ENCODE measurements around the gene ZSCAN18.

Gene ZSCAN18

DNA sequence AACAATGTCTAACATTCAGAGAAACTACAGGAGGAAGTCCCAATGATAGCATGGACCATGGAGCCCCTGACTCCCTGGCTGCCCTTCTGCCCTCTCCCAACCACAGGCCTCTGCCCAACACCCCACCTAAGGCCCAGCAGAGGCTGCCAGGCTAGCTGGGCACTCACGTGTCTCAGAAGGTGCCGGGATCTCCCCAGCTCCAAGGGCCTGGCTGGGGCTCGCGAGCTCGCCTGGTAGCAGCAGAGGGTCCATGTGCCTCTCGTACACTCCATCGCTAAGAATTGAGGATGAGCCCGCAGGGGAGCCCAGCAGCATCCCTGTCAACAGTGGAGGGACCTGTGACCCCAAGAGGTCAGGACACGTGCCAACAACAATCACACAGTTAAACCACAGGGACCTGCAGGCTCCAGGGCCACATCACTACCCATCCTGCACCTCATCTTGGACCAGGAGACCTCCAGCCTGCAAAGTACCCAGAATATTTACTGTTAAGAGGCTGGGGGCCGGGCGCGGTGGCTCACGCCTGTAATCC lies 9.4 kb downstream of the ZSCAN18 start:
- no peak for DNase-seq

DNA sequence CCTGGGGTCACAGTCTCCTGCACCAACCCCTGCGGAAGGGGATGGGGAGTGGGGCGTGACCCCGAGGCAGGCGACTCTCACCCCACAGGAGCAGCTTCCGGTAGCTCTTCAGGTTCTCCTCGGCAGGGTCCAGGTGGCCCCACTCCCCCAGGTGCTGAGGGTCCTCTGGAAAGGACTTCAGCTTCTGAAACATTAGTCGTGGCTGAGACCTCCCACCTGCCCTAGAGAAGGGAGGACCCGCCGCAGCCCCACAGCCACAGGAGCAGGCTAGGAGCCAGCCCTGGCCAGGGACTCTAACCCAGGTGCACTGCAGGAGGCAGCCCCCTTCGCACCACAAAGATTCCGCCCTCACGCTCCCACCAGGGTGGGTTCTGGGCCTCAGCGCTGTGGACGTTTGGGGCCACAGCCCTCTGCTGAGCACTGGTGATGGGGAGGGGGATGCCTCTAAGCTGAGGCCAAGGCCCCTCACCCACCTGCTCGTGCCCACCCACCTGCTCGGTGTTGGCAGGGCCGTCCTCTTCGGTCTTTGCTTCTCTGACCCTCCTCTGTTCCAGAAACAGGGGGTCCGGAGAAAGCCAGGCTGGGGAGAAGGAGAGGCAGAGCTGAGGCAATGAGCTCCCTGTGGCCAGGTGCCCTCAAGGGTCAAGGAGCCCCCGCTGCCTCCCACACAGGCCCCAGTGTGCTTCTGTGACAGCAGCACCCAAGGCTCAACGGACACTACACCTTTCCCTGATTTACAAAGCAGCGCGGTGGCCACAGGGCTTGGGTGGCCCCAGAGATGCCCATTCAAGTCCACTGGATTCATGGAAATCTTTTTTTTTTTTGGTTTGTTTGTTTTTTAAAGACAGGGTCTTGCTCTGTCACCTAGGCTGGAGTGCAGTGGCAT lies 11.0 kb downstream of the ZSCAN18 start:
- no peak for DNase-seq

GRCh38 chr19:58085348-58085875 lies 12.6 kb downstream of the ZSCAN18 start:
- no peak for DNase-seq

GRCh38 chr19:58084596-58085347 lies 13.3 kb downstream of the ZSCAN18 start:
- DNase-seq = no peak

DNA sequence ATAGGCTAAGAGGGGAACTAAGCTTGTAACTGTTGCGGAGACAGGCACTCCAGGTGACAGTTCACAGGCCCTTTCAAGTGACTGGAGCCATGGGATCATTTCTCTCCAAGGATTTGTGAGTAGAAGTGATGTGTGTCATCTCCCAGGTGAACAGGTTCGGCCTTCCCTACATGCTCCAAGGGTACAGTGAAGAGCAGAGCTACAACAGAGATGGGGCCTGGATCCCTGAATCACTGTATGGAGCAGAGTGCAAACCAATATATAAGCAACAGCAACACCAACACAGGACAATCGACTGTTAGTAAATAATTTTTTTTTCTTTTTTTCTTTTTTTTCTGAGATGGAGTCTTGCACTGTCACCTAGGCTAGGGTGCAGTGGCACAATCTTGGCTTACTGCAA lies 15.0 kb downstream of the ZSCAN18 start:
- no peak for DNase-seq

DNA sequence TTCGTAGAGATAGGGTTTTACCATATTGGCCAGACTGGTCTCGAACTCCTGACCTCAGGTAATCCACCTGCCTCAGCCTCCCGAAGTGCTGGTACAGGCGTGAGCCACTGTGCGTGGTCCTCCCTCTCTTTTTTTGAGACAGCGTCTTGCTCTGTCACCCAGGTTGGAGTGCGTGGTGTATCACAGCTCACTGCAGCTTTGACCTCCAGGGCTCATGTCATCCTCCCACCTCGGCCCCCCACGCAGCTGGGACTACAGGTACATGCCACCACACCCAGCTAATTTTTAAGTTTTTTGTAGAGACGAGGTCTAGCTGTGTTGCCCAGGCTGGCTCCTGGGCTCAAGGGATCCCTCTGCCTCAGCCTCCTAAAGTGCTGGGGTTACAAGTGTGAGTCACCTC lies 18.2 kb downstream of the ZSCAN18 start:
- DNase-seq = no peak

DNA sequence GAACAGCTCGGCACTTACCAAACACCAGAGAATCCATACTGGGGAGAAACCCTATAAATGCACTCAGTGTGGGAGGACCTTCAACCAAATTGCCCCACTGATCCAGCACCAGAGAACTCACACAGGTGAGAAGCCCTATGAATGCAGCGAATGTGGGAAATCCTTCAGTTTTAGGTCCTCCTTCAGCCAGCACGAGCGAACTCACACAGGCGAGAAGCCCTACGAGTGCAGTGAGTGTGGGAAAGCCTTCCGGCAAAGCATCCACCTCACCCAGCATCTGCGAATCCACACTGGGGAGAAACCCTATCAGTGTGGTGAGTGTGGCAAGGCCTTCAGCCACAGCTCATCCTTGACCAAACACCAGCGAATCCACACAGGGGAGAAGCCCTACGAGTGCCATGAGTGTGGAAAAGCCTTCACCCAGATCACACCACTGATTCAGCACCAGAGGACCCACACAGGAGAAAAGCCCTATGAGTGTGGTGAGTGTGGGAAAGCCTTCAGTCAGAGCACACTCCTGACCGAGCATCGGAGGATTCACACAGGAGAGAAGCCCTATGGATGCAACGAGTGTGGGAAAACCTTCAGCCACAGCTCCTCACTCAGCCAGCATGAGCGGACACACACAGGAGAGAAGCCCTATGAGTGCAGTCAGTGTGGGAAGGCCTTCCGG lies 30.7 kb downstream of the ZSCAN18 start:
- DNase-seq = no peak

DNA sequence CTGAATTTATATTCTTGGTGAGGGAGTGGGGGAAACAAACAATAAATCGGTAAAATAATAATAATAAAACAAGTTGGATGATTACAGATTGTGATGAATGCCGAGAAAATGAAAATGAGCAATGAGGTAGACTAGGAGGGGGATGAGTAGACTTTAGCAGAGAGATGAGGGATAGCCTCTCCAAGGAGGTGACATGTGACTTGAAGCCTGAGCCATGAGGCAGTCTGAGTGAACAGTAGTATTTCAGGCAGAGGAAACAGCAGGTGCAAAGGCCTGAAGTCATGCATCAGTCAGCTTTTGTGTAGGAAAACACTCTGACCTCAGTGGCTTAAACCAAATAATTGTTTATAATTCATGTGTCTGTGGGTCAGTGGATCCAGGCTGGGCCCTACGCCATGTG lies 34.3 kb downstream of the ZSCAN18 start:
- DNase-seq = no peak

- no peak for DNase-seq
Observed at GRCh38 chr19:58060231-58060630, 37.8 kb downstream of the ZSCAN18 start.

DNA sequence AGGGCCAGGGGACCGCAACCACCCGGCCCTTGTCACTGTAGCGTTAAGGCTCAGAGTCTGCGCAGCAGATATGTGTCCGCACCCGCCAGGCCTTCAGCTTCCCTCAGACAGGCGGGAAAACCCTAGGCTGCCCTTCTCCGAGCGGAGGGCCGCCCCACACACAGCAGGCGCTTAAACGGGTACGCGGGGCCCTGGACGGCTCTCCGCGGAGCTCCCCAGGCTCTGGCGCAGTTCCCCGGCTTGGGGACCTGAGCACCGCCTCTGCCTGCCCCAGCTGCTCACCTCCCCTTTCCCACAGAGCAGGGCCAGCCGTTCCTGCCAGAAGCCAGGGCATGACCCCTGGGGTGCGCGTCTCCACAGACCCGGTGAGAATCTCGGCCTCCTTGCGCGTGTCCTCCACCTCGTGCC lies 38.4 kb downstream of the ZSCAN18 start:
- DNase-seq = peak; percentile 88

- DNase-seq = peak; percentile 82
Observed at GRCh38 chr19:58059003-58059670, 38.9 kb downstream of the ZSCAN18 start, which contains the start of gene ZNF135. ZNF135 (plus strand) TSS chr19:58059282; CDS start chr19:58060003, 721 bp downstream.

DNA sequence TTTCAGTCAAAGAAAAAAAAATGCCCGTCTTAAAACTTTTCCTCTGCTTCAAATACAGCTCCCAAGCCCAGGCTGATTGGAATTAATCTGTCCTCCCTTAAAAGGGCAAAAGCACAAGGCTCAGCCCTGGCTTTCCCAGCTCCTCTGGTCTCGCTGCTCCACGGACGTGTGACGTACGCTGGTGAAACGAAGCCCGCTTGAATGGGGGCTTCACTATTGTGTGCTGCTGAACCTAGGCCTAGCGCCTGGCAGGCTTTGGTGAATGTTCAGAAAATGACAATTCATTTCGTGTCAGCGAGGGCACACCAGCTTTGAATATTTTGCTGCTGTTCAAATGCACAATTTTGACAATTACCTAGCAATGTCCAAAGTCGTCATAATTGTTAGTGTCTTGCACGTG lies 39.6 kb downstream of the ZSCAN18 start:
- no peak for DNase-seq

GRCh38 chr19:58056861-58057260 lies 41.2 kb downstream of the ZSCAN18 start:
- no peak for DNase-seq

GRCh38 chr19:58056261-58056660 lies 41.8 kb downstream of the ZSCAN18 start:
- no peak for DNase-seq

DNA sequence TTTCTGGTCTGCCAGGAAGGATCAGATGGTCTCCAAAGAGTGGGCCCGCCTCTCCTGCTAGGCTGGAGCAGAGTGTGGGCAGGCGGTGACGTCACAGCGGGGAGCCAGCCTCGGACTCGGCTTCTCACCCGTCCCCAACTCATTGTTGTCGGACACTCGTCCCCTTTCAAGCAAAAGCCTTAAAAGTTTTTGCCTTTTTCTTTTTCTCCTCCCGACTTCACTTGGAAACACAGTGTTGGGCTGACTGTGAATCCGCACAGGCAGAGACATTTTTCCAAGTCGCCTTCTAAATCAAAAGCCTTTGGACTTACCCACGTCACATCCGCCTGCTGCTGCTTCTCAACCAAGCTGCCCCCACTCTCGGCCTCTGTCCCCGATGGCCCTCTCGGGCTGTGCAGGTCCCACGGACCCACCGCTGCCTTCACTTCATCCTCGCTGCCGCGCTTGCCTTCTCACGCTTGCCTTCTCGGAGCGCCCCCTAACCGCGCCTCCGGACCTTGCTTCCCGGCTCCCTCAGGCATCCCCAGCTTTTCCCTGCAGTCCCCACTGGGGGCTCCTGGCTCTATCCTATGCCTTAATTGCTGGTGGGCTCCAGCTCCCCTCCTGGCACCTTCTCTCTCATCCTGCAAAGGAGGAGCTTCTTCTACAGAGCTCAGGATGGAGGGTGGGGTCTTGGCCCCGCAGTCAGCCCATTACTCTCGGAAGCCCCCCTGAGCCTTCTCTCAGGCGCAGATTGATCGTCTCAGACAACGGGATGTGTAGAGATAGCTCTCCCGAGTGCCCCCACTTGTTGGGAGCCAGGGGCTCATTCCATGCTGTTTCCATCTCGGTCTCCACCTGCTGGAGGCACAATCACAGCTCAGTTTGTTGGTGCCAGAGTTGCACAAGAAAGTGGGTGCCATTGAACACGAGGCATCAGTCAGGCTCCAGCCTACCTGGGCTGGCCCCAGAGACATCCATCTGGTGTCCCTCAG lies 42.8 kb downstream of the ZSCAN18 start:
- DNase-seq = peak; percentile 77

DNA sequence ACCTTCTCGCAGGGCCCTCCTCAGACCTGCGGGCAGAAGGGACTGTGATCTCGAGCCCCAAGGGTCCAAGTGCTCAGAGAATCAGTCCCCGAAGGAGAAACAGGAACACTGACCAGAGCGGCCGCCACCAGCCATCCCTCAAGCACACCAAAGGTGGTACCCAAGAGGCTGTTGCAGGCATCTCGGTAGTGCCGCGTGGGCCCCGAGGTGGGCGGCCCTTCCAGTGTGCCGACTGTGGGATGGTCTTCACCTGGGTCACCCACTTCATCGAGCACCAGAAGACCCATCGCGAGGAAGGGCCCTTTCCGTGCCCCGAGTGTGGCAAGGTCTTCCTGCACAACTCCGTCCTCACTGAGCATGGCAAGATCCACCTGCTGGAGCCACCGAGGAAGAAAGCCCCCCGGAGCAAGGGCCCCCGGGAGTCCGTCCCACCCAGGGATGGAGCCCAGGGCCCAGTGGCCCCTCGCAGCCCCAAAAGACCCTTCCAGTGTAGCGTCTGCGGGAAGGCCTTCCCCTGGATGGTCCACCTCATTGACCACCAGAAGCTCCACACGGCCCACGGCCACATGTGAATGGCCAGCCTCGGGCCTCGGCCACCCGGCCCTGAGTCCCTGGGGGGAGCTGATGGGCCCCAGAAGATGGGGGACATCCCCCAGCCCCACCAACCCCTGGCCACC lies 44.4 kb downstream of the ZSCAN18 start:
- no peak for DNase-seq

- DNase-seq = no peak
Observed at GRCh38 chr19:58052256-58052655, 45.8 kb downstream of the ZSCAN18 start.

GRCh38 chr19:58047672-58048071 lies 50.4 kb downstream of the ZSCAN18 start:
- DNase-seq = no peak

DNA sequence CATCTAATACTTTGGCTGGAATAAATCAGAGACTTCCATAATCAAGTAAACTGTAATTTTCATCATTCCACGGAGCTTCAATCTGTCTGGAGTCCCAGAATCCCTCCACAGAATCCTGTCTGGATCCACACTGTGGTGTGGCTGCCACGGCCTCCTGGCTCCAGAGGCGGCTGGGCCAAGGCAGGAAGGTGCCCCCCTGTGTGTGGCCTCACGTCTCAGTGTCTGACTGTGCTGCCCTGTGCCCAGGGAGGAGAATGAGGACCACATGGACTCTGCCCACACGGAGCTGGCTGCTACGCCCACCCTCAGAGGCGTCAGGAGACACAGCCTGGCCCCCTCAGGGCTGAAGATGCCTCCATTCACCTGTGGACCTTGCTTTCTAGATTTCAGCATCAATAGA lies 51.2 kb downstream of the ZSCAN18 start:
- DNase-seq = no peak

All from right kidney (tissue), 1 donor.